Islet of Langerhans (tissue), 1 donor: ENCODE results near the gene P2RX1.

ENCODE experiments used
- FAIRE-seq: peaks from one replicate; lab custom pipeline; 2011; peaks lifted over from hg19 to GRCh38; lab: Jason Lieb, UNC

Gene P2RX1

GRCh38 chr17:3905017-3905520, 11.2 kb downstream of the P2RX1 start:
- no peak for FAIRE-seq

GRCh38 chr17:3904501-3904900, 11.8 kb downstream of the P2RX1 start:
- FAIRE-seq: no peak

DNA sequence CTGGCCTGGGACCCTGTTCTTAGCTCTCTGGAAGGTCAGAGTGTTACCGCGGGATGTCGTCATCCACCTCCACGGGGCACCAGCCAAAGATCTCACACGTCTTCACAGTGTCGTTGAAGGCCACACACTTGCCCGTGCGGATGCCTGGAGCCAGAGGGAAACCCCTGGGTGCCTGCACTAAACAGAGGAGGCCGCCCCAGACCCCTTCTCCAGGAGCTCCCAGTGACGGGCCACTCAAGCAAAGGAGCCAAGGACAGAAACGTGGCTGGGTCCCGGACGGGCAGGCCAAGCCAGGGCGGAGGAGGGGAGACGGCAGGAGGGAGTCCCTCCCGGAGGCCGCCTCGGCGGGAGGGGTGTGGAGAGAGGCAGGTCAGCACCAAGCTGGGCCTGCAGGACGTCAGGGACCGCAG, 12.4 kb downstream of the P2RX1 start:
- FAIRE-seq: no peak

- no peak for FAIRE-seq
Observed at GRCh38 chr17:3903051-3903825, 13.0 kb downstream of the P2RX1 start.

DNA sequence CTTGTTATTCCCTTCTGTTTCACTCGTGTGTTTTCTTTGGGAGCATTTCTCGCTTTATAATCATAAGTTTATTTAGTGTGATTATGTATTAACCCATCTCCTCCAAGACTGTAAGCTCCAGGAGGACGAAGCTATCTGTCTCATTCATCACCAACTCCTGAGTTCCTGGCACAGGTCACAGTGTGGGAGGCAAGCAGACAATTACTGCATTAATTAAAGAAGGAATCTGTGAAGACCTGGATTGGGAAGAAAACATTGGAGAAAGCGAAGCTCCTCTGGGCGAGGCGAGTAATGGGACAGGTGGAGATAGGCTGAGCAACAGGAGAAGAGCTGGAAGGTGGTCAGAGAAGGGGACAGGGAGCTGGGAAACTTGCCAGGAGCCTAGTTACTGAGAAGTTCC, 15.6 kb downstream of the P2RX1 start:
- no peak for FAIRE-seq

DNA sequence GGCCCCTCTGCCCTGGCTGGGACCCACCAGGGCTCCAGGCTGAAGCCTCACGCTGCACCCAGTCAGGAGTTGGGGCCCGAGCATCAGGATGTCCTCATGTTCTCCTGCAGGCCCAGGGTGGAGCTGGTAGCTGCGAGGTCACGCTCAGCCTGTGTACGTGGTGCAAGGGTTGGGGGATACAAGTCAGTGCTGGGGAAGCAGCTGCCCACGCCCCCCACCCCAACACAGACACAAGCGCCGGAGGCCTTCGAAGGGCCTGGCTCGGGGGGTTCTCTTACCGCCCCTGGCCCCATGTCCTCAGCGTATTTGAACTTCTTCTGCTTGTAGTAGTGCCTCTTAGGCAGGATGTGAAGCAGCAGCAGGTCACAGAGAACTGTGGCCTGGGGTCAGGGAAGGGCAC, 18.5 kb downstream of the P2RX1 start:
- FAIRE-seq: no peak

DNA sequence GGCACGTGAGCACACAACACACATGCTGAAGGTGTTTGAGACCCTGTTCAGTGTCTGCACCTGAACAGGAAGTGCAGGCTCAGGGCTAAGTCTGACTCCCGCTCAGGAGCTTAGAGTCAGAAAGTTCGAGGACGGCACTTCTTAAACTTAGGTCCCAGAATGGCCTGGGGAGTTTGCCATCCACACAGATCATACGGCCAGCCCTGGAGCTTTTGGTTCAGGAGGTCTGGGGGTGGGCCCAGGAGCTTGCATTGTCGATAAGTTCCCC, 19.4 kb downstream of the P2RX1 start:
- no peak for FAIRE-seq

GRCh38 chr17:3896108-3896967, 19.9 kb downstream of the P2RX1 start:
- FAIRE-seq: no peak

DNA sequence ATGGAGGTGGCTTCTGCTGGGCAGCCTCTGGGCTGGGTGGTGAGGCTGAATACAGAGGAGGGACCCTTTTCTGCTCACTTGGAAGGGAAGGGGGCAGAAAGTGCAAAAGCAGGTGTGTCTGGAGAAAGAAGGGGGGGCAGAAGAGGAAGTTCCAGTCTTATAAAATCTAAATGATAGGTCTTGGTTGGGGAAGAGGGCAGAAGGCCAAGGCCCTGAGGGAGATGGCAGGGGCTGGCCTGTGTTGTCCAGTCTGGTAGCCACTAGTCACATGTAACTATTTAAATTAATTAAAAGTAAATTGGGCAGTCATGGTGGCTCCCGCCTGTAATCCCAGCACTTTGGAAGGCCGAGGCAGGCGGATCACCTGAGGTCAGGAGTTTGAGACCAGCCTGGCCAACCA, 20.9 kb downstream of the P2RX1 start:
- no peak for FAIRE-seq

DNA sequence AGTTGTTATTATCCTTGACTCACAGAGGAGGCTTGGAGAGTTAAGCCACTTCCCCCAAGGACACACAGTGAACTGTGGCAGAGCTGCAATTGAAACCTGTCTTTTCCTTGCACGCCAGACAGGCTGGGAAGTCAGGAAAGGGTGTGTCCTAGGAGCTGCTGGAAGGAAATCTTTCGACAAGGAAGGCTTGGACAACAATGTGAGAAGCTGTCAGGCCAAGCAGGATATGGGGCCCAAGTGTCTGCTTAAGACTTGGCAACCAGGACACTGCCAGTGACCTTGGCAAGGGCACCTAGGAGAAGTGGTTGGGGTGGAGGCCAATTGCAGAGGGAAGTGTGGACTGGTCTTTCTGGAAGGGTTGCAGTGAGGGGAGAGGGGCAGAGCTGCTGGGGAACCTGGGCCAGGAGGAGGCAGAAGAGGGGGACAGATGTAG, 21.3 kb downstream of the P2RX1 start:
- no peak for FAIRE-seq

GRCh38 chr17:3894188-3894587, 22.1 kb downstream of the P2RX1 start:
- no peak for FAIRE-seq

DNA sequence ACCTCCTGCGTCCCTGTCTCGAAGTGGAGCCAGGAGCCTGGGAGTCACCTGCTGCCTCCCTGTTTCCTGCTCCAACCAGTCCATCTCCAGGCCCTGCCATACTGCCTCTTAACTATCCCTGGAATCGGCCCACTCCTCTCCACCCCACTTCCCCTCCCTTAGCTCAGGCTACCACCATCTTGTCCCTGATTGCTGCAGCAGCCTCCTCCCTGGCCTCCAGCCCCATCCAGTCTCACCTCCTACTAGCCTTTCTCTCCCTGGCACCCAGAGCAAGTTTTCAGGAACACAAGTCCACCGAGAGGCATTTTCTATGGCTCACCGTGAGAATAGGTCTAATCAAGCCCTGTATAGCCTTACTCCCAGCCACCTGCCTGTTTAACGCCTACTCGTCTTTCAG, 22.5 kb downstream of the P2RX1 start:
- no peak for FAIRE-seq

DNA sequence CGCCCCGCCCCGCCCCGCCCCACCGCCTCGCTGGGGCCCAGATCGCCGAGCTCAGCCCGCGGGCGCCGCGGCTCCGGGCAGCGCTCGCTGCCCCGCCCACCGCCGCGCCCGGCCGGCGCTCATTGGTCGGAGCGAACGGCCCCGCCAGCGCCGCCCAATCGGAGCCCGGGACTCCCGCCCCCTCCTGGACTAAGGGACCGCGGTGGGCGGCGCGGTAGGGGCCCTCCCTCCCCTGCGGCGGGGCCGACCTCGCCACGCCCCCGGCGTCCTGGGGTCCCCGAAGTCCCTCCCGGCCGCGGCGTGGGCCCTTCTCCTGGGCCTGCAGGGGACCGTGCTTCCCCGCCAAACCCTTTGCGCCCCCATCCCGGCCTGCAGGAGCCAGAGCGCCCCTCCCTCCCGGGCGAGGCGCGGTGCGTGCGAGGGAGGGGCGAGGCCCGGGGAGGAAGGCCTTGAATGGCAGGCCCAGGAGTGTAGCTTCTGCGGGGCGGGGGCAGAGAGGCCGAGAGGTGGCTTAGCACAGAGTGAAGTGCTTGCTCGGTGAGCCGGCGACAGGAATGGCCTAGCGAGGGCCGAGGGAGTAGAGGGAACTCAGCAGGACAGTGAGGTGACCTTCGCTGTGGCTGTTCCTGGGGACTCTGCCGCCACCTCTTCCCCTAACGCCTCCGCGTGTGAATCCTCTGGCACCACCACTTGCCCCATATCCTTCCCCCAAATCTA, 23.1 kb downstream of the P2RX1 start, which contains the start of gene CAMKK1:
Gene CAMKK1 (minus strand): TSS at position 51 of the 717 bp plus-strand sequence. CDS start 7,366 bp downstream, outside the sequence.
- FAIRE-seq: no peak

- no peak for FAIRE-seq
Observed at GRCh38 chr17:3892095-3892998, 23.9 kb downstream of the P2RX1 start.

GRCh38 chr17:3891626-3892094, 24.6 kb downstream of the P2RX1 start:
- FAIRE-seq: no peak

DNA sequence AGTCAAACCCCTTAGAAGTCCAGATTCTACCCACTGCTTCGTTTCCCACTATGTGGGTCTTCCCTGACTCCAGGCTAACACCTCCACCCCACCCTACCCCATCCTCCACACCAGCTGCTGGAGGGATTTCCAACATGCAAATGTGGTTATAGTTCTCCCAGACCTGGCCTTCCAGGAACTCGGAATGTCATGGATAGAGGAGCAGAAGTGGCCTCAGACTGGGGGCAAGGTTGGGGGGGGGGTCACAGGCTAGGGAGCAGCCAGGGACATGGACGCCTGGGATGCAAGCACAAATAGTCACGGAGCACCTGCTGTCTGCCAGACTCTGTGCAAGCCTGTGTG, 25.4 kb downstream of the P2RX1 start:
- FAIRE-seq: no peak

DNA sequence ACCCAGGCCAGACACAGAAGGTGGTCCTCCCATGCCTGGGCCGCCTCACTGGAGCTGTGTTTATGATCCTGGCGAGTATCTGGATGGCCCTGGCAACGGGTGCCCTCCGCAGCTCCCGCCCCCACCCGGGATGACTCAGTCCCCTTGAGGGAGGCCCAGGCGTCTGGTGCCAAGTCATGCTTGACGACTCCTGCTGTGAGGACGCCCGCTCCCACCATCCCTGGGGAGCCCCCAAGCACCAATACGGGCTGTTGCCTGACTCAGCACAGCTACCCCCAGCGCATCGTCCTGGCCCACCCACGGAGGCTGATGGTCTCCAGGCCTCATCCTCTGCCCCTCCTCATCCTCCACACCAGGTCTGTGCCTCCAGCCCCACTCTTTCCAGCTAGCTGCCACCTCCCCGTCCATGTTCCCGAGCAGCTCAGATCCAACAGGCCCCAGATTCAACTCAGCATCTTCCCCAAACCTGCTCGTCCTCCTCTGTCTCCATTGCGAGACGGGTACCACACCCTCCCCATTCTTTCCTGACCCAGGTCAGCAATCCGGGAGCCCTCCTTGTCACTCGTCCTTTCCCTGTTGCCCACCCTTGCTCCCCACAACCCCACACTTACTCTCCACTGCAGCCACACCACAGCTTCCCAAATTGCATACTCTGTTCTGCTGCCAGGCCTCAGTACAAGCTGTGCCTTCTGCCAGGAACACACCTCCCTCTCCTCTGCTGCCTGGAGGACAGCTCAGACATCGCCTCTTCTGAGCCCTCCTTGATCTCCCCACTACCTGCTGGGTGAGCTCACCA, 26.0 kb downstream of the P2RX1 start:
- FAIRE-seq: no peak

GRCh38 chr17:3889325-3890012, 26.8 kb downstream of the P2RX1 start:
- no peak for FAIRE-seq

GRCh38 chr17:3888343-3889171, 27.7 kb downstream of the P2RX1 start:
- no peak for FAIRE-seq
